ENCODE data around the gene CAMTA1.

Gene CAMTA1

DNA sequence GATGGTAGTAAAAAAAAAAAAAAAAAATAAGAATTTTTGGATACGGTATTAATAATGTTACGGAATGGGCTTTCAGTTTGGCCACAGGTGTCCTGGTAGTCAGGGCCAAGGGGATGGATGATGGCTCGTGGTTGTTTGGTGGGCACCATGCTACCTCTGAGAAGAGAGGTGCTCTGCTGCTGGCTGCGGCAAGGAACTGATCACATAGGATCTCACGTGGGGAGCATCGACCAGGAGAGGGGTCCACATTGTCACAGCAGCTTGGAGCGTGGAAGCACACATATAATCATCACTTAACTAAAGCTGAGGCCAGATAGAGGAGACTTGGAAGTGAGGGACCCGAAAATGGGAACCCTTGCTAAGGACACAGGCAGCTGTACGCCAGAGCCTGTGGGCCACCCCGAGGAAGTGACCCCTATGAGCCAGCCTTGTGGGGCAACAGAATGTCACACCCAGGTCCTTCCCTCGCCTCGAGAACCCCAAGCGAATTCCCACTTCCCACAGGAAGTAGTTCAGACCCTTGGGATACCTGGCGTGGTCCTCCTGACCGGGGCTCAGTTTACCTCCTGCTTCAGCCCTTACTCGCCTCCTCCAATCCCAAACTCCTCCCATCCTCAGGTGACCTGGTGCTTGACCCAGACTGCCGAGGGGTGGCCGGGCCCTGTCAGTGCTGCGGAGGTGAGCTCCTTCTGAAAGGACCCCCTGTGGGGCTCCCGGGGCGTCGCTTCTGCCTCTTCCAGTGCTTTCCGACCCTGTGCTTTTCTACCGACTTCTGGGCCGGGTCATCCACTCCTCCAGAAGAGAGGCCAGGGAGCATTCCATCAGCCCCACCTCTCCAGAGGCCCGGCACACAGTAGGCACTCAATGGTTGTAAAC is 222.0 kb downstream of the CAMTA1 start:
- DNase-seq (ENCODE audit: low read depth in 2 of 2), result no peak

DNA sequence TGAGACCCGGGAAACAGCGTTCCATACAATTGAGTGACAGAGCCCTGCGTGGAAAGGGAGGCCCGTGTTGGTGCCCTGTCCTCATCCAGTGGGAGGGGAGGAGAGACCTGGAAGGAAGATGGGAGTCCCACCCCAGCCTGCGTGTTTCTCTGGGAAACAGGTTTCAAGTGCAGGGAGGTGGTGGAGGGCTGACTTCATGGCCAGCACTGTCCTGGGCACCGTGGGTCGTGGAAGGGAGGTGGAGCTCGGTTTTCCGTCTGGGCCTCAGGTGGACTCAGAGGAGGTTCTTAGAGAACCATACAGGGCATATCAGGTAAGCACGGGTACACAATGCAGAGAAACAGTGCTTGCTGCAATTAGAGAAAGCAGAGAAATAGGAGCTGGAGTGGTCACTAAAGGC is 222.6 kb downstream of the CAMTA1 start:
- DNase-seq (ENCODE audit: low read depth in 2 of 2), result no peak

DNA sequence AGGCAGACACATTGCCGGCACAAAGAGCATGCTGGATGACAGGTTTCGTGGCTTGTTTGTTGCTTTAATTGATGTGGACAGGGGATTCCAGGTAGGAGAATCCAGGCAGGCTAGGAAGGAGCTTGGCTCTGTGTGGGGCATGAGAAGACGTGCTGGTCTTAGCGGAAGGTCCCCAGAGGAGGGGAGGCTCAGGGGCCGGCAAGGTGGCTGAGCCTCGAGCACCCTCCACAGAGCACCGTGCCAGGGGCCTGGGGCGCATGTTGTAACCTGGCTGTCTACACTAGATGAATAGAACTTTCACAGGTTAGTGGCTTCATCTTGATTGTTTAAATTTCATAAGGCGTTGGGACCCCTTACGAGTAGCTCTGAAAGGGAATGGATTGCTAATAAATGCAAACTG is 223.1 kb downstream of the CAMTA1 start:
- no peak for DNase-seq (ENCODE audit: low read depth in 2 of 2)

DNA sequence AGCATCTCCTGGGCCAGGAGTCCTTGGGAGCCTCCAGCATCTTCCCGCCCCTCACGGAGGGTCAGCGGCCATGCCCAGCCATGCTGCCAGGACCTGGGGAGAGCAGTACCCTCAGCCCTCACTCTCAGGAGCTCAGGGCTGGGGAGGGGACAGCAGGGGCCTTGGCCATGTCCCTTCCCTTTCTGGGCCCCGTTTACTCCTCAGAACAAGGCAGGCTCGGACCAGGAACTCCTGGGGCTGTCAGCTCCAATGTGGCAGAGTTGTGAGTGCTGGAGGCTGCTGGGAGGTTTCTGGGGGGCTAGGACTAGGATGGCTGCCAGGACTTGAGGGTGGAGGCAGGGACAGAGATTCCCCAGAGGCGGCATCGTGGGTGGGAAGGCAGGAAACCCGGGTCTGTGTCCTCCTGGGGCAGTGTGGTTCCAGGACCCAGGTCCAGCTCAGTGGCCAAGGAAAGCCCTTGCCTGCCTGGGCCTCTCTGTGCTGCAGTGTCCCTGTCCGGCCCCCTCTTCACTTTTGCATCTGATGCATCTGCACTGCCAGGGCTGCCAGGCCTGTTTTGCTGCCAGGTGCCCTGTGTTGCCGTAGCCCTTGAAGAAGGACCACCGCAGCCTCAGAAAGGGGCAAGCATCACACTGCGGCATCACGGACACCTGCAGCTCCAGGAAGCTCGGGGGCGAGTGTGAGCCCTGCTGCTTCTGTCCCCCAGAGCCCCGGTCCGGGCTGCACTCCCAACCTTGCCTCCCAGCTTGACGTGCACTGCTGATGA is 223.9 kb downstream of the CAMTA1 start:
- DNase-seq (ENCODE audit: low read depth in 2 of 2), result no peak

DNA sequence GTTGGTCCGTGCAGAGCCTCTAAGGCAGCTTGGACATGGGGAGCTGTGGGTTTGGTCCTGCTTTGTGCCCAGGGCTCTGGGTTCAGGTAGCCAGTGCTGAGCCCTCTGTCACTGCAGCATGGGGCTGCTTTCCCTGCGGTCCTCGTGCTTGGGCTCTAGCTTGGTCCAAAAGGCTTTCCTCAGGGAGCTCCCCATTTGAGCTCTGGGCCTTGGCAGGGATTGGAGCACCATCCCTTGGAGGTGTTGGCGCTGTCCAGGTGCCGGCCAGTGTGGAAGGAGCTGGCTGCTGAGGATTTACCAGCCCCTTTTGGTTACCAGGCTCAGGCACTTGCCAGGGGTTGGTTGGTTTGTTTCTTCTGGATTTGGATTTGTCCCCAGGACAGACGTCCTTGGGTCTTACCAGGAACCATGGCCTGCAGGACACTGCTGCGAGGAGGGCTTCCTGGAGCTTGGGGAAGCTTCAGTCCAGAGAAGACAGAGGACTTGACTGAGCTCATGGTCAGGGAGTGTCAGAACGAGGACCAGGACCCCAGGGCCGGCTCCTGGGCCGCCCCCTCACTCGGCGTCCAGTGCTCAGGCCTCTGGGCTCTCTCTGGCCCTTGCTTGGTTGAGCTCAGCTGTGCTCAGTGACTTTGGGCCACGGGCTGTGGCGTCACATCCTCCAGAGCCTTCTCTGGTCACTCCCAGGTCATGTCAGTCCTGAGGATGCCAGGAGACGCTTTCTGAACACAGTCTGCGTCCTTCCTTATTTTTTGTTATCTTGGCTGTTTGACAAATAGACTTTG is 224.7 kb downstream of the CAMTA1 start:
- DNase-seq (ENCODE audit: low read depth in 2 of 2), result no peak

DNA sequence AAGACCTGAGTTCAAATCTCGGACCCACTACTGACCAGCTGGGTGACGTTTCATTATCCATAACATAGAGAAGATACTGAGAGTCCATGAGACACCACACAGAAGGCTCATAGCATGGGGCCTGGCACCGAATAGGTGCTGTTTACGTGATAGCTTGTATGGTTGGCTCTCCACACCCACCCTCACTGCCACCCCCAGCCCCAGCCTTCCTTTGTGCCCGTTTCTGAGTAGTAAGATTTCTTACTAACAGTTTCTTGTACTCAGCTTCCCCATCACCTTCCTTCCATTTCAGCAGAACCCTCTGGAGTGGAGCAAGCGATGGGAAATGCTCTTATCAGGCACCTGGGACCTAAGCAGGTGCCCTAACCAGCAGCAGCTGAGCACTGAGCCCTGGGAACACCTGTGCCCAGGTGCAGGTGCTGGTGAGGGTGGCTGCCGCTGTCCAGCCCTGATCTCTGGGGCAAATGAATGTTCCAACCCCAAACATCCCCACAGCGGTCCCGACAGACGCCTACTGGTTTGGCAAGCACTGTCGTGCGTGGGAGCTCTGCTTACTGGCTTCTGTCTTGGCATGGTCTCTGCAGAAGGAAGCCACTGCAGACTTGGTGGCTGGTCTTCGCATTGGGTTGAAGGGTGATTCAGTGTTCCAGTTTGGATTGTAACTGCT is 225.4 kb downstream of the CAMTA1 start:
- DNase-seq (ENCODE audit: low read depth in 2 of 2), result no peak

DNA sequence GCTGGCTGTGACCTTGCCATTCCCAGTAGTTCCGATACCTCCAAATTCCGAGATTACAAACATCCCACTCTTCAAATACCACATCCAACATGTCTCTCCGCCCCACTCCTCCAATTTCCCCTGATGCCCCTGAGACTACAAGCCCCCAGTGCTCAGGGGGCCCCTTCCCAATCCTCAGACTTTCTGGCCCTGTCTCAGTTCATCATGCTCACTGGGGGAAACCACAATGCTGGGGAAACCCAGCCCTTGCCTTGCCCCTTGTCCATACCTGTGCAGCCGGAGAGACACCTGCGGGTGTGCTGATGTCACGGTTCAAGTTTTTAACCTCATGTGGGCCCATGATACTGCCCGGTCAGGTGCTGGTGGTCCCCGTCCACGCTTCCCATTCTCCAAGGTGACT is 226.6 kb downstream of the CAMTA1 start:
- DNase-seq (ENCODE audit: low read depth in 2 of 2), result no peak

DNA sequence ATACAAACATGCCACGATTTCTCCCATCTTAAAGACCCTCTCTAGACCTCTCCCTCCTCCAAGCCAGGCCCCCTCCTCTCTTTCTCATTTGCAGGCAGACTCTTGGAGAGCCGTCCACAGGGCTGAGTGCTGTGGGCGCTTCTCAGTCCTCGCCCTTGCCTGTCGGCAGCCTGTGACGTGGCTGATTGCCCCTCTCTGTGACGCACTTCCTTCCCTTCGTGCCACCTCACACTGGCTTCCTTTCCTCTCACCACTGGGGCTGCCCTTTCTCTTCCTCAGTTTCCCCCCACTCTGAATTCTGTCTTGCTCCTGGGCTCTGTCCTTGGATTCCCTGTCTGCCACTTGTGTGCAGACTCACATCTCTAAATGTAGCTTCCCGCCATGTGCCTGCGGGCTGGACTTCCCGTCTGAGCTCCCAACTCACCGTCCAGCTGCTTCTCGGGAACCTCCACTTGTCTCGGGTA is 227.2 kb downstream of the CAMTA1 start:
- no peak for DNase-seq (ENCODE audit: low read depth in 2 of 2)

DNA sequence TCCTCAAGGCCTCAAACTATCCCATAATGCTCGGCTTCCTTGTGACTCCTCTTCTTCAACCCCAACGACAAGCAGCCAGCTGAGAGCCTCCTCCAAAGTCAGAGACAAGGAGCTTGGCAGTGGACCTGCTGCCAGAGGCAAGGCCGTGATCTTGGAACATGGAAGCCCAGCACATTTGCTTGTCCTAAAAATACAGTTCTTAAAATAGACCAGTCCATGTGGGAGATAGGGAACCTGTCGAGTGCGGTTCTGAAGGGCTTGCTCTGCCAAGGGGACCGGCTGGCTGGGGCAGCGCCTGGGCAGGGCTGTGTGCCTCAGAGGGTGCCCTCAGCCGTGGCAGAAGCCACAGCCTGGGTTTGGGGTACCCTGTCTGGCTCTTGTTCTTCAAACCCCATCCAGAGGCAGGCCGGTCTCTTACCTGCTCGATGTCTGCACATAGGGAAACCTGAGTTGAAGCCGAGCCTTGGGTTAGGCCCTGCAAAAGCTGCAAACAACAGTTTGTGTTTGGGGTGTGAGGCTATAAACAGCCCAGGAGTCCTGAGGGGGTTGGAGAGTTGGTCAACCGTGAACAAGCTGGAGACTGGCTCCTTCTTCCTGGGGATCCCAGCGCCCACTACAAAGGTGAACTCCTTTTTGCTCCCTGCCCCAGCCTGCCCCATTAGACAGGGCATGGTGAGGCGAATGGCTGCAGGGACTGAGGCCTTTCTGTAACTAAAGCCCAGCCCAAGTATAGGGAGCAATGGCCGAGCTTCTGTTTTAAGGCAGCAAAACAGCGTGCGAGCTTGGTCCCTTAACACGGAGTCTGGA is 228.8 kb downstream of the CAMTA1 start:
- no peak for DNase-seq (ENCODE audit: low read depth in 2 of 2)

DNA sequence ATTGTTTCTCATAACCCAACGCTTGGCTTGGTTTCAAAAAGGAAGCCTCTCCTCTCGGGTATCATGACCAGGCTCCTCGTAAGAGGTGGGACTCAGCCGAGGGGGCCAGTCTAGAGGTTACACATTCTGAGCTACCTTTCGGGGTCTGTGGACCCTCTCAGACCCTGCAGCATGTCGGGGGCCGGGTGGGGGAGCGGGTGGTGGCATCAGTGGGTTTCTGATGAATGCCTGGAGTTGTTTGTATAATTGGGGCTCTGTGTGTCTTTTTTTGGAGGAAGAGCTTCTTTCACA is 229.3 kb downstream of the CAMTA1 start:
- DNase-seq (ENCODE audit: low read depth in 2 of 2), result no peak

DNA sequence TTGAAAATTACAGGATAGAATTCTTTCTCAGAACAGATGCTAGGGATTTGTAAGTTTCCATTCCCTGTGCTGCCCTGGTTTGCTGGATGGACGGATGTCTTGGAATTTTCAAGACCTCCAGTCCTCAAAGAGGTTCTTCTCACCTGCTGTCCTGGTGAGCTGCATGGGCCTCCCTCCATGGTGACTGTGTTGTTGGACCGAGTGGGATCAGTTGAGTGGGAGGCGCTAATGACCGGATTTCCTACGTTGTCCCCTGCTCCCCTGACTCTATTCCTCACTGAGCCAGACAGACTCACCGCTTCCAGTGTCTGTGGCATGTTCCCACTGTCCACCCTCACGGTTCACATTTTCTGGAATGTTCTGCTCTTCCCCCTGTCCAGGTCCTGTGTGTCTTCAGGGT is 229.8 kb downstream of the CAMTA1 start:
- no peak for DNase-seq (ENCODE audit: low read depth in 2 of 2)

DNA sequence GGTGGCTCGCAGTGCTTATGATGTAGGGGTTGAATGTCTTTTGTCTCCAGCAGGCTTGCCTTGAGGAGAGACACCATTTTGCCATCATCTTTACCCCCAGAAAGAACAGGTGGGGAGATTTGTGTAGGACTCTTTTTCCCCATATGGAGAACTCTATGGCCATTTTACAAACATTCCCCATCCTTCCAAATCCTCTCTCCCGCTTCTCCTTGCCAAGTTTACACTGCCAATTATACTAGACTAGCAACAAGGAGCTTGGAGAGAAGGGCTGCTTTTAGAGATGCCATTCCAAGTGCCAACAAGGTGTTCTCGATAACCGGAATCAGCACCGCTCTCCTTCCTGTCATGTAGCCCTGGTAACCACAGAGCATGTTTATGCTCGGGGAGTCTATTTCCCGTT is 233.1 kb downstream of the CAMTA1 start:
- DNase-seq (ENCODE audit: low read depth in 2 of 2), result no peak

DNA sequence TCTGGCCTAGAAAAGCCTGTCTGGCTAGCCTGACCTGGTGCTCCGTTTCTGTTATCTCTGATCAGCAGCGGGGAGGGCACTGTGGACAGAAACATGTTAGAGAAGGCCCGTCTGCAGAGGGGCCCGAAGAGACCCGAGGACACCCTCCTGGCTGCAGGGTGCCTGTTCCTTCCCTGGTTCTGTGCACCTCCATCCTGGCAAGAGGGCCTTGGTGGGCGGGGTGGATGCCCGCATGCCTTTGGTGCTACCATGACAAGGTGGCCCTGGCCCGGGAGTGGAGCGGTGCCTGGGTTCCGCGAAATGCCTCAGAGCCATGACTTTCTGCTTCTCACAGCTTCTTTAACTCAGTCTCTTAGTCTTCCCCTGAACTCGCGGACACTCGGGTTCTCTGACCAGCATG is 233.6 kb downstream of the CAMTA1 start:
- DNase-seq (ENCODE audit: low read depth in 2 of 2), result no peak

DNA sequence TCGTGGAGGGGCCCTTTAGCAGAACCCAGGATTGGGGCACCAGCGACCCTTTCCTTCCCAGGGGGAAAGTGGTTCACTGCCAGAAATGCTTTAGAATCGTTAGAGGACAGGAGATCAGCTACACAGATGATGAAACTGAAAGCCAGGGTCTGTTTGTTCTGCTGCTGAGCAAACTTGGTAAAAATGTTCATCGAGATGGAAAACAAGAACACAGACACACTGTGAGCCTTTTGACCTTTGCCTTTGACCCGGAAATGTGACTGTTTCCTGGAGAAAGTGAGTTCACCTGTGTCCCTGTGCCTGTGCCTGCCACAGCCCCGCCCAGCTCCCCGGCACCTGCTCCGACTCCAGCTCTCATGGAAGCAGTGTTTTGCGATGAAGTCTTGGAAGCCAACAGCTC is 234.3 kb downstream of the CAMTA1 start:
- DNase-seq (ENCODE audit: low read depth in 2 of 2), result no peak

DNA sequence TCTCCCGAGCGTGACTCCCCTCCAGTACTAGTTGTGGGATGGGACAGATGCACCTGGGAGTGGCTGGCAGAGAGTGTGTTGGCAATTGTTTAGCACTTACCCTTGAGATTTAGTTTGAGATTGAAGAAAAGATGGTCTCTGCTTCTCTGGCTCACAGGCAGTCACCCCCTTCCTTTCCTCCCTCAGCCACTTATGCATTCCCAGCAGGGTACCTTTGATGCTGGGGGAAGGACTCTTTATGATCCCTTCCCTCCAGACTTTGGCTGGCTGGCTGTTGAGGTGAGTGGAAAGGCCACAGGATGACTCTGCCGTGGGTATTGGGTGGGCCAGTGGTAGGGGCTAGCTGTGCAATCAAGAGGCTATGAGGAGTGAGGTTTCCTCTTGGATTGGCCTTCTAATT is 236.8 kb downstream of the CAMTA1 start:
- no peak for DNase-seq (ENCODE audit: low read depth in 2 of 2)

DNA sequence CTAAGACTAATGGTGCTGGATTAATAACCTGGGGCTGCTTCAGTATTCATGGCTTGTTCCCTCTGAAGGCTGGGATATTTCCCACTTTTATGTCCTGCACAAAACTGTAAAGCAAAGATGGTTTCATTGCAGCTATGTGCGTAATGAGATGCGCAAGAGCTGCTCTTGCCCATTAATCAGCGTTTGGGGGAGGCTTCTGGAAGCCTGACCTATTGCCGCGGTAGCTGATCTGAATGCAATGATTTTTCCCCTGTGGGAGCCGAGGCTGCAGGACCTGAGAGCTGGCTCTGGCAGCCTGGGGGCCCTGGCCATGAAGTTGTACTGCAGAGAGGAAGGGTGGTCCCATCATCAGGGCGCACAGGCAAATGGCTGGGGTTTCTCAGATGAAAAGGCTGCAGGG is 239.8 kb downstream of the CAMTA1 start:
- DNase-seq (ENCODE audit: low read depth in 2 of 2), result no peak

DNA sequence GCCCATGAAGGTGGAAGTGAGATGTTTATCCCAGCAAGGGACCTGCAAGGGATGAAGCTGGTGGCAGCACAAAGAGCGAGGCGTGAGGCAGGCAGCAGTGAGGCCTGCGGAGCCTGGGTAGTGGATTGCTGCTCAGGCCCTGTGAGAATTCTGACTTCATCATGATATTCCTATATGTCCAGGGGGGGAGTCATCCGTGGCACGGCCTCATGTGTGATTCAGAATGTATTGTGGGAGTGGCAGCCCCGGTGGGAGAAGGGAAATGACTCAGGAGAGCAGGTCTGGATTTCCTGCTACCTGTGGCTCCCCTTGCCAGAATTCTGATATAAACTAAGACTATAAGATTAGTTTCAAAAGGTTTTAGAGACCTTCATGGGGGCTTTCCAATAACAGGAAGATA is 240.9 kb downstream of the CAMTA1 start:
- DNase-seq (ENCODE audit: low read depth in 2 of 2), result no peak

DNA sequence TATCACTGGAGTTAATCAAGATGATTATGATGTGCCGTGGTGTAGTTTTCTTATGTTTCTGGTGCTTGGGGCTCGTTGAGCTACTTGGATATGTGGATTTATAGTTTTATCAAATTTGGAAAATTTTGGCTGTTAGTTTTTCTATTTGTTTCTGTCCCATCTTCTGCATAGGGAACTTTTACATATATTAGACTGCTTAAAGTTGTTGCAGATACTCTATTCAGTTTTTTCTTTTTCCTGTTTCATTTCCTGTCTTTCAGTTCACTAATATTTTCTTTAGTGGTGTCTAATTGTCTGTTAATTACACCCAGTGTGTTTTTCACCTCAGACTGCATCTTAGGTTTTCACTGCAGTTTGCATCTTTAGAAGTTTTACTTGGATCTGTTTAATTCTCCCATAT is 247.7 kb downstream of the CAMTA1 start:
- DNase-seq (ENCODE audit: low read depth in 2 of 2), result no peak

DNA sequence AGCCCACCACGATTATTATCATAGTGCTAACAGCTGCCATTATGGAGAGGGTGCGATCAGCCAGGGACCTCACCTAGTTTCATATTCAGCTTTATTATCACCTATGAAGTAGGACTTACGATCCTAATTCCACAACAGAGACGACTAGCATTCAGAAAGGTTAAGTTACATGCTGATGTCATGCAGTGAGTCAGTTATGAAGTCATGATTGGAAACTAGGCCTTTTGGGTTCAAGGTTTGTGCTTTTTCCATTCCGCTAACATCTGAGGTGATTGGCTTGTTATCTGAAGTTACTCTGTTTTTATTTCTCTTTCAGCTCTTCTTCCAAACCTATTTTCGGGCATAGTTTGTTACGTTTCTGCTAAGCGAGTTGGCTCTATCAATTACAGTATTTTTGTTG is 251.1 kb downstream of the CAMTA1 start:
- DNase-seq (ENCODE audit: low read depth in 2 of 2), result no peak

DNA sequence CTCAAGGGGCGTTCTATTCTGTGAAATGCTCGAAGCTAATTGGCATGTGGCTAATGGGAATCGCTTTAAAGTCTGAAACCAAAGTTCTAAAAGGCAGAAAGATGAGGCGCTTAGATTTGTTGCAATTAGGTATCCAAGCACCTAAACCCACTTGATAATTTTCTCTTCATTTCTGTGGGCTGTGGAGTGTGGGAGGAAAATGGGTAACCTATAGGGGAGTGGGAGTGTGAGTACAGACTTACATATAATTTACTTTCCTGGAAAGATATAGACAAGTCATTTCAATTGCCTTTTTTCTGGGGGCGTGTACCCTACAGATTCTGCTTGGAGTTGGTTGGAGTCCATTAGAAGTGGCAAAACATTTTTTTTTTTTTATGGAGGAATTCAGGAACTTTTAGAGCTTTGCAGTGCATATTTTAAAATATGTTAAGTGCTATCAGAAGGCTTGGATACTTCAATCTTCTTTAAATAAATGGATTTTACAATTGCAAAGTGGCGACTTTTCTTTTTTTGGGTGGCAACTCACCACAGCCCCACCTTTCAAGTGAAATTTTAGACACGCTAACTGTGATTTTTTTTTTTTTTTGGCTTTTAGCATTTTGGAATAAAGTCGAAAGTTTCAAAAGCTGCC is 254.5 kb downstream of the CAMTA1 start:
- no peak for DNase-seq (ENCODE audit: low read depth in 2 of 2)
